GM06990 (cell line): ENCODE data around the gene TFR2.

ENCODE experiments used
- DNase-seq: peaks from one replicate; pipeline ENCODE4 v3.0.0-alpha.2; 2011; ENCODE audit not compliant: insufficient read length; ENCODE audit errors: extremely low read depth
- H3K27me3 ChIP-seq: replicated peaks from 2 replicates; pipeline ENCODE4 v1.6.0; 2011; ENCODE audit warnings: low read length; ENCODE audit not compliant: control insufficient read depth, insufficient read depth
- H3K36me3 ChIP-seq: 2 replicates; pipeline ENCODE4 v1.5.1; 2011; ENCODE audit warnings: low read length; ENCODE audit not compliant: control insufficient read depth, insufficient read depth
- H3K4me3 ChIP-seq: replicated peaks from 2 replicates; pipeline ENCODE4 v1.5.1; 2011; ENCODE audit warnings: low read depth, mild to moderate bottlenecking, control low read depth, low read length
- CTCF ChIP-seq: IDR thresholded peaks from 2 replicates; pipeline ENCODE4 v1.5.1; 2011; ENCODE audit warnings: low read length, control low read depth, mild to moderate bottlenecking, inconsistent platforms; ENCODE audit not compliant: insufficient read depth, poor library complexity, severe bottlenecking

TFR2 gene

GRCh38 chr7:100629117-100629716 lies 12.1 kb downstream of the TFR2 start:
- no peak for DNase-seq
- Histone ChIP-seq H3K4me3 (no peak overlapping the region), H3K27me3 (no peaks in the 10 kb centered on the region), H3K36me3 (no peaks in the 10 kb centered on the region)
- peak; percentile 54 for TF ChIP-seq CTCF

- no peak for DNase-seq
- peak overlapping the region; percentile 56 for H3K4me3 ChIP-seq
Measured at GRCh38 chr7:100627238-100627549, 14.2 kb downstream of the TFR2 start.

GRCh38 chr7:100626530-100627237 lies 14.7 kb downstream of the TFR2 start:
- TF ChIP-seq CTCF: no peak
- DNase-seq: peak; percentile 88
- H3K27me3 ChIP-seq: no peaks in the 10 kb centered on the region
- no peaks in the 10 kb centered on the region for H3K36me3 ChIP-seq
- peak overlapping the region; percentile 56 for H3K4me3 ChIP-seq

More at GRCh38 chr7:100627238-100627549, 14.2 kb downstream of the TFR2 start:
- Histone ChIP-seq H3K36me3 (no peaks in the 10 kb centered on the region), H3K27me3 (no peaks in the 10 kb centered on the region)
- TF ChIP-seq CTCF: no peak

- TF ChIP-seq CTCF: no peak
- H3K4me3 ChIP-seq: no peak overlapping the region
- no peak for DNase-seq
- no peaks in the 10 kb centered on the region for H3K27me3 ChIP-seq
- H3K36me3 ChIP-seq: no peaks in the 10 kb centered on the region
Measured at GRCh38 chr7:100626055-100626454, 15.3 kb downstream of the TFR2 start.

GRCh38 chr7:100623951-100624824 lies 17.2 kb downstream of the TFR2 start:
- no peaks in the 10 kb centered on the region for H3K27me3 ChIP-seq
- TF ChIP-seq CTCF: no peak
- no peak overlapping the region for H3K4me3 ChIP-seq
- no peak for DNase-seq
- no peaks in the 10 kb centered on the region for H3K36me3 ChIP-seq
